Cardiac muscle cell (in vitro differentiated cells and primary cell): ENCODE measurements around the gene CLCN3. TPM values are rescaled to one million over a fixed set of nuclear protein-coding genes. Genes with fewer than 3 reads are reported as not detected.
"Not testable (repeated sequence)": the region's sequence is repeated elsewhere in the genome, so short reads cannot be mapped to it uniquely, and the experiment has no call there.

Experiments used
- DNase-seq, 2 donors: peaks; one replicate each; pipeline versions ENCODE4 v3.0.0 to v3.0.0-alpha.2; 2010 to 2017; ENCODE audit warnings: low read depth in 1 of 2, low spot score in 1 of 2
- H3K27ac ChIP-seq: fragments of 200-600 bp; sonication (generic); 2 replicates; pipeline ENCODE4 v1.5.1; 2016
- H3K27me3 ChIP-seq: fragments of 200-600 bp; sonication (generic); 2 replicates; pipeline ENCODE4 v1.6.0; 2016; ENCODE audit warnings: control low read depth
- H3K36me3 ChIP-seq: fragments of 200-600 bp; sonication (generic); 2 replicates; pipeline ENCODE4 v1.5.1; 2016; ENCODE audit warnings: control low read depth
- H3K4me1 ChIP-seq: fragments of 200-600 bp; sonication (generic); 2 replicates; pipeline ENCODE4 v1.8.1; 2017; ENCODE audit warnings: low read depth, mild to moderate bottlenecking, mixed run types
- H3K4me3 ChIP-seq: fragments of 200-600 bp; sonication (generic); 2 replicates; pipeline ENCODE4 v1.5.1; 2016; ENCODE audit warnings: mild to moderate bottlenecking
- H3K9me3 ChIP-seq: fragments of 200-600 bp; sonication (generic); 2 replicates; pipeline ENCODE4 v1.5.1; 2017; ENCODE audit warnings: low read depth, mild to moderate bottlenecking, control low read depth
- CTCF ChIP-seq: IDR thresholded peaks from 2 replicates; pipeline ENCODE4 v1.5.1; 2012; ENCODE audit warnings: low read depth, mild to moderate bottlenecking, low read length
- polyA plus RNA-seq: library from polyadenylated mRNA; unstranded; fragments of >200 nt; fragmentation: Nextera tagmentation; extraction: Ambion mirVana; gene quantifications from 2 replicates; pipeline ENCODE4 v1.2.1, GENCODE V29; 2016
- total RNA-seq: library from RNA; depleted of rRNA; stranded (reverse); fragments of >200 nt; gene quantifications from 2 replicates; pipeline ENCODE4 v1.2.3, GENCODE V29; 2016

The CLCN3 gene
- total RNA-seq (34.8 and 48.7 TPM in 2 replicates), polyA plus RNA-seq (22.4 and 24.4 TPM in 2 replicates)

- Histone ChIP-seq H3K4me3 (peak within 1 kb of the TSS; percentile 75), H3K9me3 (no peaks in the 10 kb centered on the region), H3K36me3 (no peaks in the 10 kb centered on the region), H3K4me1 (peaks cover 9% of the 10 kb centered on the region), H3K27me3 (no peaks in the 10 kb centered on the region), H3K27ac (peak within 1 kb of the TSS; percentile 96)
- DNase-seq, result peak; percentile 98 to 99
- TF ChIP-seq CTCF, result no peak
Measured at GRCh38 chr4:169619958-169620879, at the start of gene CLCN3. CLCN3 (plus strand) TSS chr4:169620578; CDS start chr4:169635929, 15,351 bp downstream.

GRCh38 chr4:169571012-169571411 lies 49.4 kb upstream of the CLCN3 start:
- H3K27me3 ChIP-seq, H3K36me3 ChIP-seq, H3K4me3 ChIP-seq, H3K27ac ChIP-seq, H3K9me3 ChIP-seq, DNase-seq, H3K4me1 ChIP-seq: not testable (repeated sequence)

GRCh38 chr4:169571435-169571834 lies 48.9 kb upstream of the CLCN3 start:
- peaks cover 5% of the 10 kb centered on the region for H3K36me3 ChIP-seq
- TF ChIP-seq CTCF, result no peak
- DNase-seq, result no peak
- no peak overlapping the region for H3K27ac ChIP-seq
- H3K4me1 ChIP-seq, result no peaks in the 10 kb centered on the region
- no peaks in the 10 kb centered on the region for H3K9me3 ChIP-seq
- no peaks in the 10 kb centered on the region for H3K27me3 ChIP-seq
- no peak overlapping the region for H3K4me3 ChIP-seq

- Histone ChIP-seq H3K36me3 (peaks cover 9% of the 10 kb centered on the region), H3K4me3 (no peak overlapping the region), H3K4me1 (no peaks in the 10 kb centered on the region), H3K27me3 (no peaks in the 10 kb centered on the region), H3K9me3 (no peaks in the 10 kb centered on the region), H3K27ac (no peak overlapping the region)
- no peak for DNase-seq
- no peak for TF ChIP-seq CTCF
Measured at GRCh38 chr4:169573889-169574288, 46.5 kb upstream of the CLCN3 start.

- peaks cover 10% of the 10 kb centered on the region for H3K36me3 ChIP-seq
- H3K9me3 ChIP-seq, result no peaks in the 10 kb centered on the region
- no peak overlapping the region for H3K27ac ChIP-seq
- no peak for DNase-seq
- no peak overlapping the region for H3K4me3 ChIP-seq
- no peaks in the 10 kb centered on the region for H3K4me1 ChIP-seq
- TF ChIP-seq CTCF, result no peak
- no peaks in the 10 kb centered on the region for H3K27me3 ChIP-seq
Measured at GRCh38 chr4:169582203-169582602, 38.2 kb upstream of the CLCN3 start.

- Histone ChIP-seq H3K27me3 (no peaks in the 10 kb centered on the region), H3K9me3 (no peaks in the 10 kb centered on the region), H3K27ac (no peak overlapping the region), H3K4me1 (no peaks in the 10 kb centered on the region), H3K4me3 (no peak overlapping the region), H3K36me3 (peaks cover 9% of the 10 kb centered on the region)
- TF ChIP-seq CTCF, result no peak
- DNase-seq, result peak in 1 of 2 donors; percentile 49
Measured at GRCh38 chr4:169582706-169583105, 37.7 kb upstream of the CLCN3 start.
